Activated CD4-positive, alpha-beta T cell treated with anti-CD3 and anti-CD28 coated beads for 36 hours (primary cell): ENCODE data around the gene NR3C2. TPM values are rescaled to one million over a fixed set of nuclear protein-coding genes. Genes with fewer than 3 reads are reported as not detected.

Experiments
- ATAC-seq: fragments of 200-7000 bp; cut with Tn5 transposase; one replicate; pipeline ENCODE4 v1.10.0; 2021; ENCODE audit warnings: mild to moderate bottlenecking, moderate library complexity
- CTCF ChIA-PET: fragments of 350-600 bp; sonication (Branson Sonifier 250); formaldehyde crosslinking; loops from one replicate; lab custom pipeline; 2021; ENCODE audit warnings: antibody characterized with exemption; lab: Charles Lee
- POLR2A ChIA-PET: fragments of 350-600 bp; sonication (Branson Sonifier 250); formaldehyde crosslinking; loops from one replicate; lab custom pipeline; 2021; ENCODE audit warnings: antibody characterized with exemption, inconsistent platforms; lab: Charles Lee
- DNase-seq: peaks from one replicate; pipeline ENCODE4 v3.0.0-alpha.2; 2020
- H3K27ac Mint-ChIP-seq: one replicate; pipeline ENCODE4 v1.8.0; 2021; ENCODE audit warnings: mixed read lengths
- H3K27me3 Mint-ChIP-seq: one replicate; pipeline ENCODE4 v1.8.0; 2021; ENCODE audit warnings: mixed read lengths
- H3K36me3 Mint-ChIP-seq: one replicate; pipeline ENCODE4 v1.8.0; 2021; ENCODE audit warnings: low read depth, mixed read lengths
- H3K4me1 Mint-ChIP-seq: one replicate; pipeline ENCODE4 v1.8.0; 2021; ENCODE audit warnings: mixed read lengths
- H3K4me3 Mint-ChIP-seq: one replicate; pipeline ENCODE4 v1.8.0; 2021; ENCODE audit warnings: mild to moderate bottlenecking, moderate library complexity, mixed read lengths
- H3K9me3 Mint-ChIP-seq: one replicate; pipeline ENCODE4 v1.8.0; 2021; ENCODE audit warnings: low read depth, mixed read lengths
- intact Hi-C, 2 experiments: fragments of 100-400 bp; cut with DNase I in 1 of 2; cut with micrococcal nuclease in 1 of 2; formaldehyde crosslinking; loops; one replicate each; pipeline versions ENCODE4 v1.14.2 to v1.15.1; 2022 to 2024; cut with DNase I, micrococcal nuclease
- total RNA-seq, 2 experiments: library from RNA; stranded (reverse); gene quantifications; one replicate each; pipeline ENCODE4 v1.2.3, GENCODE V29; 2021

The NR3C2 gene
- total RNA-seq, 2 experiments from 2014 or later: 3.7 to 5.8 TPM

DNA sequence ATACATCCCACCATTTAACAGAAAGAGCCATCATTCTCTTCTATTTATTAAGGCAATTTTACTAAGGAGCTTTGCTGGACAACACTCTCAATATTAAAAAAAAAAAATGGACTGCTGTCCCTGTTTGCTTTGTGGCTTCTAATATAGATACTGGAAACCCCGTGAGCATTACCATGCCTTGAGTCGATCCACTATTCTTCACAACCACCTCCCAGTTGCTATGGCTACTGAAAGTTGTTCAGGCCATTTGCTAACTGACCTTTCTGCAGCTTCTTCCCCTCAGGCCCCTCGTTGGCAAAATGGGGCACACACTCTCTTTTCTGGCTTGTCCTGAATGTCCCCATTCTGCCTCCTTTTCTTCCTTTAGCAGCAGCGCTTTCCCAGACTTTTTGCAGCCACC lies 340.4 kb downstream of the NR3C2 start:
- Mint-ChIP-seq H3K9me3 (no peaks in the 10 kb centered on the region), H3K4me1 (peaks cover 9% of the 10 kb centered on the region), H3K4me3 (no peak overlapping the region), H3K36me3 (peaks cover 23% of the 10 kb centered on the region), H3K27me3 (no peaks in the 10 kb centered on the region), H3K27ac (no peak overlapping the region)
- intact Hi-C loops: no loop called here
- ChIA-PET CTCF (interaction anchor here (0.6 to 0.9 kb wide), 3 partner anchors 189 to 1744 kb away, joined by 3 read pairs; no protein-coding TSS in a partner anchor), POLR2A (no interaction called here)
- DNase-seq (no peak), ATAC-seq (no peak)

- no peak overlapping the region for H3K27ac Mint-ChIP-seq
- H3K9me3 Mint-ChIP-seq: no peaks in the 10 kb centered on the region
- ATAC-seq (no peak), DNase-seq (no peak)
- H3K4me1 Mint-ChIP-seq: peaks cover 9% of the 10 kb centered on the region
- intact Hi-C loops: no loop called here
- ChIA-PET CTCF (interaction anchor here (0.6 to 0.9 kb wide), 2 partner anchors 247 to 1744 kb away, joined by 3 read pairs; no protein-coding TSS in a partner anchor), POLR2A (no interaction called here)
- H3K4me3 Mint-ChIP-seq: no peak overlapping the region
- H3K27me3 Mint-ChIP-seq: no peaks in the 10 kb centered on the region
- H3K36me3 Mint-ChIP-seq: peaks cover 18% of the 10 kb centered on the region
Measured at GRCh38 chr4:148101235-148101634, 341.0 kb downstream of the NR3C2 start.

DNA sequence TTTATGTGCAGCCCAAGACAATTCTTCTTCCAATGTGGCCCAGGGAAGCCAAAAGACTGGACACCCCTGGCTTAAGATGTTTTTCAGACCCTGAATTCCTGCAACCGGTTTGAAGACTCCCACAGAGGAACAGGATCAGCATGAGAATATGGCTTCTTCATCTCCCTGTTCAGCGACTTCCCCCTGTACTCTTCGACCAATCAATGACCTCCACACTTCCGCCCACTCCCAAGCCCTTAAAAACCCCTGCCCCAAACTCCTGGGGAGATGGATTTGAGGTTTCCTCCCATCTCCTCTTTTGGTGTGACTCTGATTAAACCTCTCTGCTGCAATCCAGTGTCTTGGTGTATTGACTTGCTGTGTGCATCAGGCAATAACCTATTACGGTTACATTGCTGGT lies 344.4 kb downstream of the NR3C2 start:
- no peak overlapping the region for H3K4me3 Mint-ChIP-seq
- CTCF ChIA-PET: no interaction called here
- POLR2A ChIA-PET: no interaction called here
- DNase-seq (no peak), ATAC-seq (no peak)
- no peak overlapping the region for H3K27ac Mint-ChIP-seq
- H3K9me3 Mint-ChIP-seq: no peaks in the 10 kb centered on the region
- peaks cover 4% of the 10 kb centered on the region for H3K4me1 Mint-ChIP-seq
- peaks cover 6% of the 10 kb centered on the region for H3K36me3 Mint-ChIP-seq
- no peaks in the 10 kb centered on the region for H3K27me3 Mint-ChIP-seq
- intact Hi-C loops: no loop called here

GRCh38 chr4:148095346-148095923 lies 346.8 kb downstream of the NR3C2 start:
- Mint-ChIP-seq H3K4me1 (no peaks in the 10 kb centered on the region), H3K36me3 (peaks cover 4% of the 10 kb centered on the region), H3K27ac (no peak overlapping the region), H3K27me3 (no peaks in the 10 kb centered on the region), H3K4me3 (no peak overlapping the region), H3K9me3 (no peaks in the 10 kb centered on the region)
- intact Hi-C loops: no loop called here
- ChIA-PET POLR2A (no interaction called here), CTCF (no interaction called here)
- DNase-seq: no peak
- ATAC-seq: no peak

DNA sequence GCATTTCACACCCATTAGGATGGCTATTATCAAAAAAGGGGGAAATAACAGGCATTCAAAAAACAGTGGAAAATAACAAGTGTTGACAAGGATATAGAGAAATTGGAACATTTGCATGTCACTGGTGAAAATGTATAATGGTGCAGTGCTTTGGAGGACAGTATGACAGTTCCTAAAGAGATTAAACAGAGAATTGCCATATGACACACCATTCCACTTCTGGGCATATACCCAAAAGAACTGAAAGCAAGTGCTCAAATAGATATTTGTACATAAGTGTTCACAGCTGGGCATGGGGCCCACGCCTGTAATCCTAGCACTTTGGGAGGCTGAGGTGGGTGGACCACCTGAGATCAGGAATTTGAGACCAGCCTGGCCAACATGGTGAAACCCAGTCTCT lies 348.1 kb downstream of the NR3C2 start:
- Mint-ChIP-seq H3K36me3 (peaks cover 4% of the 10 kb centered on the region), H3K4me1 (no peaks in the 10 kb centered on the region), H3K27me3 (no peaks in the 10 kb centered on the region), H3K9me3 (no peaks in the 10 kb centered on the region), H3K4me3 (no peak overlapping the region), H3K27ac (no peak overlapping the region)
- no peak for ATAC-seq
- intact Hi-C loops: no loop called here
- ChIA-PET CTCF (interaction anchor here (0.8 kb wide), 1 partner anchor 43 kb away, joined by 3 read pairs; no protein-coding TSS in a partner anchor), POLR2A (no interaction called here)
- DNase-seq: no peak

DNA sequence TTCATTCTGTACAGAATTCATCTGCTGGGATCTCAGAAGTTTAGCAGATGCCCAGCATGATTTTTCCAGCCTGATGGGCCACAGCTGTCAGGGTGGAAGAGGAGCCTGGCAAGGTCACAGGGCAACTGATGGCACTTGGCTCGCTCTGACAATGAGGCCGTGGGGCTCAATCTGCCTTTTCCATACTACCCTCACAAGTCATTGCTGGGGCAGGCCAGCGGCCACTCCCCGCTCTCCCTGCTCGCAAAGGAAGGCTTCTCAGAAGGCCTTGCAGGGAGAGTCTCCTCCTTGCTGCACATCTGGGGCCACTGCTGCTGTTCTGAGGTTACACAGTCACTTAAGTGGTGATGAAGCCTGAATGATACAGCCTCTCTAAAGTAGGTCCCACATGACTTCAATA lies 349.1 kb downstream of the NR3C2 start:
- no peak for ATAC-seq

GRCh38 chr4:148092316-148093014 lies 349.7 kb downstream of the NR3C2 start:
- ChIA-PET CTCF (no interaction called here), POLR2A (no interaction called here)
- no peaks in the 10 kb centered on the region for H3K4me1 Mint-ChIP-seq

More for the DNA sequence above, 349.1 kb downstream of the NR3C2 start:
- intact Hi-C loops: no loop called here
- DNase-seq: no peak
- H3K27me3 Mint-ChIP-seq: no peaks in the 10 kb centered on the region
- H3K36me3 Mint-ChIP-seq: peaks cover 4% of the 10 kb centered on the region
- ChIA-PET POLR2A (no interaction called here), CTCF (no interaction called here)
- H3K27ac Mint-ChIP-seq: no peak overlapping the region
- H3K4me3 Mint-ChIP-seq: no peak overlapping the region
- no peaks in the 10 kb centered on the region for H3K9me3 Mint-ChIP-seq
- no peaks in the 10 kb centered on the region for H3K4me1 Mint-ChIP-seq

GRCh38 chr4:148091896-148092295 lies 350.3 kb downstream of the NR3C2 start:
- H3K9me3 Mint-ChIP-seq: no peaks in the 10 kb centered on the region
- DNase-seq (no peak), ATAC-seq (no peak)
- H3K27ac Mint-ChIP-seq: no peak overlapping the region
- ChIA-PET CTCF (no interaction called here), POLR2A (no interaction called here)
- H3K36me3 Mint-ChIP-seq: no peaks in the 10 kb centered on the region
- H3K4me1 Mint-ChIP-seq: no peaks in the 10 kb centered on the region
- H3K27me3 Mint-ChIP-seq: no peaks in the 10 kb centered on the region
- H3K4me3 Mint-ChIP-seq: no peak overlapping the region
- intact Hi-C loops: no loop called here

More at GRCh38 chr4:148092316-148093014, 349.7 kb downstream of the NR3C2 start:
- no peak for DNase-seq
- Mint-ChIP-seq H3K27ac (no peak overlapping the region), H3K27me3 (no peaks in the 10 kb centered on the region), H3K4me3 (no peak overlapping the region), H3K9me3 (no peaks in the 10 kb centered on the region), H3K36me3 (no peaks in the 10 kb centered on the region)
- intact Hi-C loops: no loop called here
- no peak for ATAC-seq

GRCh38 chr4:148090503-148091476 lies 351.4 kb downstream of the NR3C2 start:
- Mint-ChIP-seq H3K4me3 (no peak overlapping the region), H3K9me3 (peaks cover 3% of the 10 kb centered on the region), H3K27ac (no peak overlapping the region), H3K27me3 (no peaks in the 10 kb centered on the region), H3K36me3 (peaks cover 4% of the 10 kb centered on the region), H3K4me1 (no peaks in the 10 kb centered on the region)
- ChIA-PET CTCF (no interaction called here), POLR2A (no interaction called here)
- intact Hi-C loops: no loop called here
- ATAC-seq (no peak), DNase-seq (no peak)

- ChIA-PET CTCF (no interaction called here), POLR2A (no interaction called here)
- ATAC-seq: no peak
- H3K36me3 Mint-ChIP-seq: peaks cover 8% of the 10 kb centered on the region
- H3K4me3 Mint-ChIP-seq: no peak overlapping the region
- intact Hi-C loops: no loop called here
- peaks cover 3% of the 10 kb centered on the region for H3K9me3 Mint-ChIP-seq
- no peaks in the 10 kb centered on the region for H3K4me1 Mint-ChIP-seq
- no peak for DNase-seq
- no peaks in the 10 kb centered on the region for H3K27me3 Mint-ChIP-seq
- no peak overlapping the region for H3K27ac Mint-ChIP-seq
Measured at GRCh38 chr4:148090029-148090428, 352.2 kb downstream of the NR3C2 start.

DNA sequence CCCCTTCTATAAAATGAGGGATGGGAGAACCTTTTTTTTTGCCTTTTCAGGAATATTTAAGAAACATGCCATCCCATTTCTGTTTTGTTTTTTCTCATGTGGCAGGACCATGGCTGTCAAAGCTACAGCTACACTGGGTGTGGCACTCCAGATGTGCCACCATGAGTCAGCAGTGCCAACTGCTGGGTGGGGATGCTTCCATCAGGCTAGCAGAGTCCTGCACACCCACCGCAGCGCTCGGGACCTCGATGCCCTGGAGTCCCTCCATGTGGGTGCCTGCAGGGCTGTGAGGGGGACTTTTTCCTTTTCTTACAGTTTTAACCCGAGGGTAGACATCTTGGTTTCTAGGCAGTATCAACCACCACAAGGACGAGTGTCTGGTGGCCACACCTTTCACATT lies 352.6 kb downstream of the NR3C2 start:
- Mint-ChIP-seq H3K4me1 (no peaks in the 10 kb centered on the region), H3K36me3 (peaks cover 10% of the 10 kb centered on the region), H3K27me3 (no peaks in the 10 kb centered on the region), H3K4me3 (no peak overlapping the region), H3K9me3 (peaks cover 3% of the 10 kb centered on the region), H3K27ac (no peak overlapping the region)
- intact Hi-C loops: no loop called here
- POLR2A ChIA-PET: no interaction called here
- DNase-seq (no peak), ATAC-seq (no peak)
- CTCF ChIA-PET: no interaction called here
